ENCODE results near the gene LAIR1.

GRCh38 chr19:54364775-54365257, at the start of gene LAIR1:
- TF ChIP-seq CTCF (IDR thresholded peaks at IDR 0.05; ENCODE audit: low read length) (no peak), EZH2 (IDR thresholded peaks at IDR 0.05; ENCODE audit: borderline replicate concordance, low read length) (no peak)
